Colonic mucosa (tissue), 4 donors: Measurements from ENCODE around the gene GRHPR. TPM values are rescaled to one million over a fixed set of nuclear protein-coding genes. Genes with fewer than 3 reads are reported as not detected.

Experiments
- DNase-seq: peaks from one replicate; pipeline ENCODE4 v3.0.0-alpha.2; 2020
- H3K27ac ChIP-seq: fragments of 200-600 bp; one replicate; pipeline ENCODE4 v1.8.0; 2021
- H3K27me3 ChIP-seq: fragments of 200-600 bp; one replicate; pipeline ENCODE4 v1.8.0; 2021
- H3K36me3 ChIP-seq: fragments of 200-600 bp; one replicate; pipeline ENCODE4 v1.8.0; 2021
- H3K4me1 ChIP-seq: fragments of 200-600 bp; one replicate; pipeline ENCODE4 v1.8.0; 2021; ENCODE audit warnings: mild to moderate bottlenecking
- H3K4me3 ChIP-seq: fragments of 200-600 bp; one replicate; pipeline ENCODE4 v1.8.0; 2021
- H3K9ac ChIP-seq, 2 donors: one replicate each; pipeline ENCODE4 v1.7.0; 2013; ENCODE audit warnings: control low read depth in 2 of 2, low read depth in 2 of 2, low read length in 2 of 2
- H3K9me3 ChIP-seq: fragments of 200-600 bp; one replicate; pipeline ENCODE4 v1.8.0; 2021
- intact Hi-C: fragments of 100-400 bp; cut with DNase I; formaldehyde crosslinking; loops from one replicate; pipeline ENCODE4 v1.14.1; 2022
- total RNA-seq, 2 donors: library from RNA; stranded (reverse); fragmentation: NEBNext Ultra II Directional in 1 of 2; extraction: Animal tissue kit (Norgen Biotek cat#: 25700) in 1 of 2; gene quantifications; one replicate each; pipeline ENCODE4 v1.2.1, GENCODE V29; 2021
- TF ChIP-seq, protein P1 (sequence below): fragments of 200-600 bp; IDR thresholded peaks from one replicate; pipeline ENCODE4 v1.8.0; 2022; ENCODE audit warnings: antibody characterized with exemption, mild to moderate bottlenecking
- donor health status: healthy.
- donor health status: DM: no; HTN: no; CAD: no.
- donor health status: DM: no; HTN: no; CAD: no.

The GRHPR gene
- total RNA-seq, 2 donors from 2014 or later, result 71.1 to 94.0 TPM

- no peaks in the 10 kb centered on the region for H3K4me1 ChIP-seq
- no peak for DNase-seq
- H3K36me3 ChIP-seq, result no peaks in the 10 kb centered on the region
- H3K9ac ChIP-seq, result no peak overlapping the region
- no peak overlapping the region for H3K27ac ChIP-seq
- no peaks in the 10 kb centered on the region for H3K9me3 ChIP-seq
- TF ChIP-seq, protein P1, sequence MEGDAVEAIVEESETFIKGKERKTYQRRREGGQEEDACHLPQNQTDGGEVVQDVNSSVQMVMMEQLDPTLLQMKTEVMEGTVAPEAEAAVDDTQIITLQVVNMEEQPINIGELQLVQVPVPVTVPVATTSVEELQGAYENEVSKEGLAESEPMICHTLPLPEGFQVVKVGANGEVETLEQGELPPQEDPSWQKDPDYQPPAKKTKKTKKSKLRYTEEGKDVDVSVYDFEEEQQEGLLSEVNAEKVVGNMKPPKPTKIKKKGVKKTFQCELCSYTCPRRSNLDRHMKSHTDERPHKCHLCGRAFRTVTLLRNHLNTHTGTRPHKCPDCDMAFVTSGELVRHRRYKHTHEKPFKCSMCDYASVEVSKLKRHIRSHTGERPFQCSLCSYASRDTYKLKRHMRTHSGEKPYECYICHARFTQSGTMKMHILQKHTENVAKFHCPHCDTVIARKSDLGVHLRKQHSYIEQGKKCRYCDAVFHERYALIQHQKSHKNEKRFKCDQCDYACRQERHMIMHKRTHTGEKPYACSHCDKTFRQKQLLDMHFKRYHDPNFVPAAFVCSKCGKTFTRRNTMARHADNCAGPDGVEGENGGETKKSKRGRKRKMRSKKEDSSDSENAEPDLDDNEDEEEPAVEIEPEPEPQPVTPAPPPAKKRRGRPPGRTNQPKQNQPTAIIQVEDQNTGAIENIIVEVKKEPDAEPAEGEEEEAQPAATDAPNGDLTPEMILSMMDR, result no peak
- intact Hi-C loops, result no loop called here
- no peak overlapping the region for H3K4me3 ChIP-seq
- H3K27me3 ChIP-seq, result no peaks in the 10 kb centered on the region
Observed at GRCh38 chr9:37437621-37438020, 15.1 kb downstream of the GRHPR start.

DNA sequence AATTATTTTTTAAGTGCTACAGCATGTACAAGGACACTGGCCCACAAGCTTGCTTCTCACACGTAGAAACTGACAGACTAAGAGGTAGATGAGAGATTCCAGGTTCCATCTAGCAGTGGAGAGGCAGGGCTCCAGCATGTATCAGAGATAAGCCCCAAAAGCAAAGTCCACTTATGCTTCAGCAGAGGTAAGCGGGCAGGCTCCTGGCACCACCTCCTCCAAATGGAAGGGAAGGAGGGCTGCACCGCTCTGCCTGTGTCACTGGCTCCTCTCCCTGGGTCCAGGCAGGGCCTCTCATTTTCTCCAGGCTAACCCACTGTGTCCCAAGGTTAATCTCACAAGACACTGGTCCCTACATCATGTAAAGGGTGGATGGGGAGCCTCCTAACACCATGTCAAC is 15.9 kb downstream of the GRHPR start:
- TF ChIP-seq, protein P1, result no peak
- no peak for DNase-seq
- Histone ChIP-seq H3K27ac (no peak overlapping the region), H3K9ac (no peak overlapping the region), H3K27me3 (no peaks in the 10 kb centered on the region), H3K4me3 (no peak overlapping the region), H3K36me3 (no peaks in the 10 kb centered on the region), H3K4me1 (no peaks in the 10 kb centered on the region), H3K9me3 (no peaks in the 10 kb centered on the region)
- intact Hi-C loops, result no loop called here

- Histone ChIP-seq H3K9me3 (no peaks in the 10 kb centered on the region), H3K27ac (no peak overlapping the region), H3K27me3 (no peaks in the 10 kb centered on the region), H3K4me3 (no peak overlapping the region), H3K9ac (no peak overlapping the region), H3K4me1 (no peaks in the 10 kb centered on the region), H3K36me3 (no peaks in the 10 kb centered on the region)
- intact Hi-C loops, result no loop called here
- DNase-seq, result no peak
- TF ChIP-seq, protein P1, result no peak
Observed at GRCh38 chr9:37441776-37442370, 19.4 kb downstream of the GRHPR start.

- Histone ChIP-seq H3K4me1 (no peaks in the 10 kb centered on the region), H3K27ac (no peak overlapping the region), H3K27me3 (no peaks in the 10 kb centered on the region), H3K9ac (no peak overlapping the region), H3K36me3 (no peaks in the 10 kb centered on the region), H3K9me3 (no peaks in the 10 kb centered on the region), H3K4me3 (no peak overlapping the region)
- DNase-seq, result no peak
- intact Hi-C loops, result no loop called here
- TF ChIP-seq, protein P1, result no peak
Observed at GRCh38 chr9:37442556-37442955, 20.1 kb downstream of the GRHPR start.

GRCh38 chr9:37443566-37443965 is 21.1 kb downstream of the GRHPR start:
- Histone ChIP-seq H3K27me3 (no peaks in the 10 kb centered on the region), H3K9ac (no peak overlapping the region), H3K4me1 (no peaks in the 10 kb centered on the region), H3K4me3 (no peak overlapping the region), H3K27ac (no peak overlapping the region), H3K9me3 (no peaks in the 10 kb centered on the region), H3K36me3 (no peaks in the 10 kb centered on the region)
- intact Hi-C loops, result no loop called here
- TF ChIP-seq, protein P1, result no peak
- no peak for DNase-seq
